H9 (cell line): ENCODE measurements around the gene BCAS3. TPM values are rescaled to one million over a fixed set of nuclear protein-coding genes. Genes with fewer than 3 reads are reported as not detected.

Experiments used
- DNase-seq: peaks from one replicate; pipeline ENCODE4 v3.0.0-alpha.2; 2017
- H2AFZ ChIP-seq: one replicate; pipeline ENCODE4 v1.6.1; 2013; ENCODE audit warnings: mild to moderate bottlenecking, low read length, control low read depth, moderate library complexity
- H2AK5ac ChIP-seq: 2 replicates; pipeline ENCODE4 v1.6.1; 2013; ENCODE audit warnings: low read length, control low read depth, mixed read lengths; ENCODE audit not compliant: insufficient read length
- H2BK120ac ChIP-seq: one replicate; pipeline ENCODE4 v1.6.1; 2013; ENCODE audit warnings: low read depth, mild to moderate bottlenecking, low read length, control low read depth, inconsistent platforms; ENCODE audit not compliant: poor library complexity, severe bottlenecking
- H2BK12ac ChIP-seq: 2 replicates; pipeline ENCODE4 v1.6.1; 2013; ENCODE audit warnings: low read length, control low read depth, mixed read lengths, low read depth; ENCODE audit not compliant: insufficient read length
- H2BK15ac ChIP-seq: 2 replicates; pipeline ENCODE4 v1.6.1; 2013; ENCODE audit warnings: low read depth, low read length, control low read depth
- H2BK20ac ChIP-seq: one replicate; pipeline ENCODE4 v1.6.1; 2013; ENCODE audit warnings: low read depth, mild to moderate bottlenecking, low read length, control low read depth, inconsistent platforms; ENCODE audit not compliant: poor library complexity, severe bottlenecking
- H2BK5ac ChIP-seq: 2 replicates; pipeline ENCODE4 v1.6.1; 2013; ENCODE audit warnings: low read length, control low read depth, mixed read lengths; ENCODE audit not compliant: insufficient read length
- H3K14ac ChIP-seq: 2 replicates; pipeline ENCODE4 v1.6.1; 2013; ENCODE audit warnings: low read length, control low read depth; ENCODE audit not compliant: insufficient read depth
- H3K18ac ChIP-seq: 2 replicates; pipeline ENCODE4 v1.6.1; 2013; ENCODE audit warnings: low read depth, mild to moderate bottlenecking, mixed read lengths, low read length, control low read depth; ENCODE audit not compliant: insufficient read length
- H3K23ac ChIP-seq: 2 replicates; pipeline ENCODE4 v1.6.1; 2013; ENCODE audit warnings: low read length, control low read depth, mixed read lengths, low read depth; ENCODE audit not compliant: insufficient read length
- H3K23me2 ChIP-seq: 2 replicates; pipeline ENCODE4 v1.6.1; 2013; ENCODE audit warnings: low read depth, mild to moderate bottlenecking, mixed read lengths, low read length, control low read depth; ENCODE audit not compliant: insufficient read length, poor library complexity, severe bottlenecking
- H3K27ac ChIP-seq: 2 replicates; pipeline ENCODE4 v1.5.1; 2013; ENCODE audit warnings: low read length, control low read depth, mixed read lengths, low read depth; ENCODE audit not compliant: insufficient read length
- H3K27me3 ChIP-seq: 2 replicates; pipeline ENCODE4 v1.6.1; 2013; ENCODE audit warnings: low read length, control low read depth, inconsistent platforms; ENCODE audit not compliant: insufficient read depth
- H3K4ac ChIP-seq: 2 replicates; pipeline ENCODE4 v1.6.1; 2013; ENCODE audit warnings: low read depth, mild to moderate bottlenecking, control low read depth, inconsistent platforms, low read length, moderate library complexity
- H3K4me1 ChIP-seq: 2 replicates; pipeline ENCODE4 v1.6.1; 2013; ENCODE audit warnings: low read length, control low read depth, inconsistent platforms; ENCODE audit not compliant: insufficient read depth
- H3K4me2 ChIP-seq: 2 replicates; pipeline ENCODE4 v1.6.1; 2013; ENCODE audit warnings: low read length, control low read depth, mixed read lengths; ENCODE audit not compliant: insufficient read length, insufficient read depth
- H3K56ac ChIP-seq: 2 replicates; pipeline ENCODE4 v1.6.1; 2013; ENCODE audit warnings: low read depth, mild to moderate bottlenecking, mixed read lengths, low read length, control low read depth; ENCODE audit not compliant: insufficient read length
- H3K79me1 ChIP-seq: 2 replicates; pipeline ENCODE4 v1.6.1; 2013; ENCODE audit warnings: low read depth, mild to moderate bottlenecking, moderate library complexity, low read length, control low read depth, inconsistent platforms; ENCODE audit not compliant: insufficient read depth, poor library complexity, severe bottlenecking
- H3K79me2 ChIP-seq: 2 replicates; pipeline ENCODE4 v1.6.1; 2013; ENCODE audit warnings: low read length, control low read depth, inconsistent platforms; ENCODE audit not compliant: insufficient read depth
- H3K9ac ChIP-seq: 2 replicates; pipeline ENCODE4 v1.6.1; 2013; ENCODE audit warnings: low read length, control low read depth, mixed read lengths; ENCODE audit not compliant: insufficient read length; ENCODE audit errors: extremely low read depth
- H3K9me3 ChIP-seq: one replicate; pipeline ENCODE4 v1.6.1; 2013; ENCODE audit warnings: low read depth, low read length, inconsistent platforms; ENCODE audit not compliant: control insufficient read depth
- H3T11ph ChIP-seq: one replicate; pipeline ENCODE4 v1.6.1; 2013; ENCODE audit warnings: mild to moderate bottlenecking, low read length, control low read depth, inconsistent platforms
- H4K20me1 ChIP-seq: one replicate; pipeline ENCODE4 v1.6.1; 2013; ENCODE audit not compliant: control insufficient read depth, insufficient read length, insufficient read depth
- H4K5ac ChIP-seq: 2 replicates; pipeline ENCODE4 v1.6.1; 2013; ENCODE audit warnings: low read depth, mild to moderate bottlenecking, mixed read lengths, low read length, control low read depth; ENCODE audit not compliant: insufficient read length
- H4K8ac ChIP-seq: replicated peaks from 2 replicates; pipeline ENCODE4 v1.6.1; 2013; ENCODE audit warnings: low read length, control low read depth, mixed read lengths, low read depth; ENCODE audit not compliant: insufficient read length
- H4K91ac ChIP-seq: 2 replicates; pipeline ENCODE4 v1.6.1; 2013; ENCODE audit warnings: low read depth, mild to moderate bottlenecking, moderate library complexity, mixed read lengths, low read length, control low read depth; ENCODE audit not compliant: insufficient read length
- H3K27ac Mint-ChIP-seq, 3 experiments: 2 replicates in 2 of 3; 3 replicates in 1 of 3; pipeline ENCODE4 v1.8.0; 2020 to 2021; ENCODE audit warnings: mixed read lengths in 3 of 3, mild to moderate bottlenecking in 1 of 3, moderate library complexity in 1 of 3
- H3K27me3 Mint-ChIP-seq: 2 replicates; pipeline ENCODE4 v1.8.0; 2021; ENCODE audit warnings: low read depth, mild to moderate bottlenecking, moderate library complexity, mixed read lengths
- H3K36me3 Mint-ChIP-seq, 3 experiments: 2 replicates in 2 of 3; 3 replicates in 1 of 3; pipeline ENCODE4 v1.8.0; 2020 to 2021; ENCODE audit warnings: low read depth in 3 of 3, mixed read lengths in 3 of 3; ENCODE audit not compliant: insufficient read depth in 1 of 3
- H3K4me1 Mint-ChIP-seq, 2 experiments: 2 replicates each; pipeline ENCODE4 v1.8.0; 2020; ENCODE audit warnings: mixed read lengths in 2 of 2
- H3K4me3 Mint-ChIP-seq, 2 experiments: 2 replicates in 1 of 2; 3 replicates in 1 of 2; pipeline ENCODE4 v1.8.0; 2020 to 2021; ENCODE audit warnings: mild to moderate bottlenecking in 2 of 2, mixed read lengths in 2 of 2, moderate library complexity in 1 of 2
- H3K9me3 Mint-ChIP-seq, 2 experiments: 2 replicates in 1 of 2; 3 replicates in 1 of 2; pipeline ENCODE4 v1.8.0; 2020; ENCODE audit warnings: mild to moderate bottlenecking in 2 of 2, mixed read lengths in 2 of 2, moderate library complexity in 1 of 2
- CTCF ChIP-seq: fragments of 200-600 bp; sonication (generic); conservative IDR thresholded peaks from 3 replicates; pipeline ENCODE4 v1.8.0; 2021; ENCODE audit warnings: antibody characterized with exemption, mild to moderate bottlenecking
- WGBS: extraction: QIAGEN DNeasy Blood & Tissue Kit; methylation state at CpG from one replicate; pipeline ENCODE4 v1.1.7; 2013; ENCODE audit warnings: missing lambda C conversion rate, low lambda C conversion rate, mixed read lengths; ENCODE audit not compliant: insufficient read length; ENCODE audit errors: extremely low coverage; 5-methylcytosine and 5-hydroxymethylcytosine counted together
- total RNA-seq: library from RNA; stranded (reverse); gene quantifications from 2 replicates; pipeline ENCODE4 v1.2.1, GENCODE V29; 2021

The BCAS3 gene
- total RNA-seq, 1 experiment from 2014 or later = 22.4 TPM

GRCh38 chr17:61416211-61416539, 738.5 kb downstream of the BCAS3 start:
- Histone ChIP-seq H4K91ac (no peak overlapping the region), H3K9ac (no peak overlapping the region), H4K8ac (no peak overlapping the region), H3K79me2 (no peaks in the 10 kb centered on the region), H3K27ac (no peak overlapping the region), H3K56ac (no peak overlapping the region), H2BK12ac (no peak overlapping the region), H3K23ac (no peak overlapping the region), H2BK5ac (no peak overlapping the region), H3K18ac (no peak overlapping the region), H3K27me3 (peaks cover 18% of the 10 kb centered on the region), H2BK15ac (no peak overlapping the region), H3T11ph (no peak overlapping the region), H3K4ac (no peak overlapping the region), H3K79me1 (no peaks in the 10 kb centered on the region), H2AFZ (no peak overlapping the region), H4K20me1 (no peaks in the 10 kb centered on the region), H2BK20ac (no peak overlapping the region), H3K4me2 (peak overlapping the region; percentile 35), H3K23me2 (peaks cover 16% of the 10 kb centered on the region), H3K9me3 (no peaks in the 10 kb centered on the region), H2BK120ac (no peak overlapping the region), H4K5ac (no peak overlapping the region), H3K14ac (no peak overlapping the region), H3K4me1 (peaks cover 2% of the 10 kb centered on the region; the same call in 1 of the 2 replicates), H2AK5ac (no peak overlapping the region)
- Mint-ChIP-seq H3K27ac (no peak overlapping the region), H3K36me3 (no peaks in the 10 kb centered on the region; a peak in 1 of 7 replicates), H3K4me3 (peak overlapping the region; percentile 16 to 42; a peak in 1 of 5 replicates), H3K9me3 (no peaks in the 10 kb centered on the region), H3K27me3 (peaks cover 80% of the 10 kb centered on the region), H3K4me1 (peaks cover 10 to 15% of the 10 kb centered on the region in 2 experiments)
- TF ChIP-seq CTCF = no peak
- DNase-seq = peak; percentile 36
- WGBS = no CpG with 5 or more reads among the region's 6 CpGs
